ENCODE data around the gene AADAC.
A peak's percentile ranks its signal among the peaks of the same experiment; 100 is the strongest.
"Not testable (repeated sequence)": the region's sequence is repeated elsewhere in the genome, so short reads cannot be mapped to it uniquely, and the experiment has no call there.

Gene AADAC

DNA sequence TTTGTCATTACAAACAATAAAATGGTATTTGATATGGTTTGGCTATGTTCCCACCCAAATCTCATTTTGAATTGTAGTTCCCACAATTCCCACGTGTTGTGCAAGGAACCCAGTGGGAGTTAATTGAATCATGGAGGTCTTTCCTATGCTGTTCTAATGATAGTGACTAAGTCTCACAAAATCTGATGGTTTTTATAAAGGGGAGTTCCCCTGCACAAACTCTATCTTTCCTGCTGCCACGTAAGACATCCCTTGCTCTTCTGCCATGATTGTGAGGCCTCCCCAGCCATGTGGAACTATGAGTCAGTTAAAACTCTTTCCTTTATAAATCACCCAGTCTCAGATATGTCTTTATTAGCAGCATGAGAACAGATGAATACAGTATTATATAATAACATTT lies 15.4 kb upstream of the AADAC start:
- DNase-seq (ENCODE audit: low spot score), result no peak

GRCh38 chr3:151800431-151800830 lies 13.5 kb upstream of the AADAC start:
- DNase-seq (ENCODE audit: low spot score), result no peak

DNA sequence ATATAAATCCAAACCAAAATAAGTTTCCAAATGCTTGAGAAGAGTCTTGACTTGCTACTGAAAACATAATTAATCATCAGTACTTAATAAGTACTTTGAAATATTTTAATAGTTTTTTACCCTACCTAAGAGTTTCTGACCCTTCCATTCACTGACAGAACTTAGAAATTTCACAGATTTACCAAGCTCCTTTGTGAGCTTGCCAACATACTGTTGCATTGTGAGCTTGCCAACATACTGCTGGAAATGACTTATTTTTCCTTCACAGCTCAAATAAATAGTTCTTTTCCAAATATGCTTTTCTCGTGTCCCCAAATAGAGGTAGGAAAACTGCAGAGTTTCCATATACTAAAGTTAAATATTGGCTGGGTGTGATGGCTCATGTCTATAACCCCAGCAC lies 9.6 kb upstream of the AADAC start:
- no peak for DNase-seq (ENCODE audit: low spot score)

DNA sequence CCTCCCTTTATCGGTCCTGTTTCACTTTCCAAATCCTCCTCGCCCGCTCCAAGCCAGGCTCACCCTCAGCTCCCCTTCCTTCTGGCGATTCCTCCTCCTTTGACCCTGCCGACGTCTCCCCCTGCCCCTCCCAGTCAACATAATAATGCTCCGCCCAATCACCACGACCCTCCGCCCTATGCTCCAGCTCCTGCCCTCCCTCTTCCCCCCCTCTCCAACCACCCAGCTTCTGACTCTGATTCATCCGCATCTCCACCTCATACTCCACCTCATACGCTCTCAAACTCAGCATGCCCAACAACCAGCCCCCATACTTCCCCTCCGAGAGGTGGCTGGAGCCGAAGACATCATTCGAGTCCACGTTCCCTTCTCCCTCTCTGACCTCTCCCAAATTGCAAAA lies 7.1 kb upstream of the AADAC start:
- DNase-seq (ENCODE audit: low spot score), result no peak

- DNase-seq (ENCODE audit: low spot score), result not testable (repeated sequence)
Measured at GRCh38 chr3:151808926-151809325, 5.0 kb upstream of the AADAC start.

- no peak for DNase-seq (ENCODE audit: low spot score)
Measured at GRCh38 chr3:151811474-151811873, 2.4 kb upstream of the AADAC start.

DNA sequence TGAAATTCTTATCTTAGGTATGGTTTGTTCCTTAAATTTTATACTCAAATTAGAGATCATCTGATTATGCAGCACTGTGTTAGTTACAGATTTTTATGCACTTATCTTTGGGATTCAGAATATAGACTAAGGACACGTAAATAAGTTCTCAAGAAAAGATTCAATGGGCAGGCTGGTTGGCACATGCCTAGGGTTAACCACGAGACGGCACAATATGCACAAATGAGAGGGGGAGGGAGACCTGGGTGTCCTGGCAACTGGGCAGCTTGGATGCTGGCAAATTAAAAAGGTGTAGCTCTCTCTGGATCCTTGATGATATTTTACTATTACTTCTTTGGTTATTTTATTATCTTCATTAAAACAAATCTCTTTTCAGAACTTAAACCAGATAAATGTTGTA lies 672 bp downstream of the AADAC start:
- no peak for DNase-seq (ENCODE audit: low spot score)

DNA sequence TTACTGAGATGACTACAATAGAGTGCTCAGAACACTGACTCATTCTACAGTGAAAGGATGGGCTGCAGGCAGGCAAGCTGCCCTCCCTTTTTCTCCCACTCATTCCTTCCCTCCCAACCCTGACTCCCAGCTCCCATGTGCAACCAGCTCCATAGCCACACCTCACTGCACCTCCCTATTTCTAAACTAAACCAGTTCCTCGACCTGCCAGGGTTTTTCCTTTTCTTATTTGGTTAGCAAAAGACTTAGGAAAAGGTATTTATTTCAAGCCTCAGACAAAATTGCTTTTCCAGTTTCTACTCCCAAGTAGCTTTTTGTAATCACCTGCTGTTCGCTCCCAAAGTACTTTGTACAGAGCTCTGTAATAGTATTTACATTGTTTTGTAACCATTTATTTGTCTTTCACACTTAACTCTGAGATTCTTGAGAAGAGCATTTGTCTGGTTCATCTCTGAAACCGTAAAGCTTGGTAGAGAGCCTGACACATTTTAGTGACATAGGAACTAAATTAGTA lies 2.2 kb downstream of the AADAC start:
- DNase-seq (ENCODE audit: low spot score), result peak; percentile 28

- no peak for DNase-seq (ENCODE audit: low spot score)
Measured at GRCh38 chr3:151817473-151817872, 3.6 kb downstream of the AADAC start.

GRCh38 chr3:151818361-151818760 lies 4.4 kb downstream of the AADAC start:
- DNase-seq (ENCODE audit: low spot score), result no peak

GRCh38 chr3:151819910-151820309 lies 6.0 kb downstream of the AADAC start:
- no peak for DNase-seq (ENCODE audit: low spot score)

DNA sequence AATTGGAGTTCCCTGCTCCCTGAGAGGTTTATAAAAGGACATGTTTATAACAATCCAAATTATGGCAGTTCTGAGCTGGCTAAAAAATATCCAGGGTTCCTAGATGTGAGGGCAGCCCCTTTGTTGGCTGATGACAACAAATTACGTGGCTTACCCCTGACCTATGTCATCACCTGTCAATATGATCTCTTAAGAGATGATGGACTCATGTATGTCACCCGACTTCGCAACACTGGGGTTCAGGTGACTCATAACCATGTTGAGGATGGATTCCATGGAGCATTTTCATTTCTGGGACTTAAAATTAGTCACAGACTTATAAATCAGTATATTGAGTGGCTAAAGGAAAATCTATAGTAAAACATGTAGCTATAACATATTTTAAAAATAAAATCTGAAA lies 13.9 kb downstream of the AADAC start:
- DNase-seq (ENCODE audit: low spot score), result peak; percentile 32

- DNase-seq (ENCODE audit: low spot score), result no peak
Measured at GRCh38 chr3:151835751-151836525, 22.0 kb downstream of the AADAC start.

GRCh38 chr3:151837057-151837456 lies 23.1 kb downstream of the AADAC start:
- DNase-seq (ENCODE audit: low spot score), result peak; percentile 74

DNA sequence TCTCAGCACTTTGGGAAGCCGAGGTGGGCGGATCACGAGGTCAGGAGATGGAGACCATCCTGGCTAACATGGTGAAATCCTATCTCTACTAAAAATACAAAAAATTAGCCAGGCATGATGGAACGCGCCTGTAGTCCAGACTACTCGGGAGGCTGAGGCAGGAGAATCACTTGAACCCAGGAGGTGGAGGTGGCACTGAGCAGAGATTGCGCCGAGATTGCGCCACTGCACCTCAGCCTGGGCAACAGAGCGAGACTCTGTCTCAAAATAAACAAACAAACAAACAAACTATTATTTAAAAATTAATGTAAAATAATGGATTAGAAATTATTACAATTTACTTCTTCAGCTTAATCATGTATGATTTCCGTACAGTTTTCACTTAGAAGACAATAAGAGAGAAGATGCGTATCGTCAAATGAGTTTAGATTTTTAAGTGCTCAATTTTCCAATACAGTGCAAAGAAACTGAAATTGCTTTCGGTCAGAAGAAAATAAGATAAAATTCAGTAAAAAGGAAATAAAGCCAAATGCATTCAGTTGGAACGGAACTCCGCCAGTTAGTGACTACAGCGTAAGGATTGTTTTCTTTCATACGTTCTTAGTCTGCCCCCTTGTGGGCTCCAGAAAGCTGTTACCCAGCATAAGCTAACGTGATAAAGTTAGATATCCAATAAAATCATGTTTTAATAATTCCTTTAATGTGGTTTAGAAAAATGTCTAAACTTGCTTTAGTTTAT lies 24.8 kb downstream of the AADAC start:
- DNase-seq (ENCODE audit: low spot score), result peak; percentile 84

DNA sequence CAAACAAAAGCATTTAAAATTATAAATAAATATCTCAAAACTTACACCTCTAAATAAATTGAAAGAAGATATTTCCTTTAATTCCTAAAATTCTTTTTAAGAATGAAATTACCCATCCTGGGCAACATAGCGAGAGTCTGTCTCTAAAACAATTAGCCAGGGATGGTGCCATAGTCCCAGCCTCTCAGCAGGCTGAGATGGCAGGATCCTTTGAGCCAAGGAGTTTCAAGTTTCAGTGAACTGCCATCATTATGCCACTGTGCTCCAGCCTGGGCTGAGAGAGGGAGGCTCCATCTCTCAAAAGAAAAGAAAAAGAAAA lies 25.4 kb downstream of the AADAC start:
- no peak for DNase-seq (ENCODE audit: low spot score)

GRCh38 chr3:151841801-151842200 lies 27.9 kb downstream of the AADAC start:
- no peak for DNase-seq (ENCODE audit: low spot score)

GRCh38 chr3:151843275-151843674 lies 29.4 kb downstream of the AADAC start:
- DNase-seq (ENCODE audit: low spot score), result no peak

- DNase-seq (ENCODE audit: low spot score), result no peak
Measured at GRCh38 chr3:151845306-151845905, 31.5 kb downstream of the AADAC start.

GRCh38 chr3:151850065-151850464 lies 36.1 kb downstream of the AADAC start:
- DNase-seq (ENCODE audit: low spot score), result not testable (repeated sequence)

DNA sequence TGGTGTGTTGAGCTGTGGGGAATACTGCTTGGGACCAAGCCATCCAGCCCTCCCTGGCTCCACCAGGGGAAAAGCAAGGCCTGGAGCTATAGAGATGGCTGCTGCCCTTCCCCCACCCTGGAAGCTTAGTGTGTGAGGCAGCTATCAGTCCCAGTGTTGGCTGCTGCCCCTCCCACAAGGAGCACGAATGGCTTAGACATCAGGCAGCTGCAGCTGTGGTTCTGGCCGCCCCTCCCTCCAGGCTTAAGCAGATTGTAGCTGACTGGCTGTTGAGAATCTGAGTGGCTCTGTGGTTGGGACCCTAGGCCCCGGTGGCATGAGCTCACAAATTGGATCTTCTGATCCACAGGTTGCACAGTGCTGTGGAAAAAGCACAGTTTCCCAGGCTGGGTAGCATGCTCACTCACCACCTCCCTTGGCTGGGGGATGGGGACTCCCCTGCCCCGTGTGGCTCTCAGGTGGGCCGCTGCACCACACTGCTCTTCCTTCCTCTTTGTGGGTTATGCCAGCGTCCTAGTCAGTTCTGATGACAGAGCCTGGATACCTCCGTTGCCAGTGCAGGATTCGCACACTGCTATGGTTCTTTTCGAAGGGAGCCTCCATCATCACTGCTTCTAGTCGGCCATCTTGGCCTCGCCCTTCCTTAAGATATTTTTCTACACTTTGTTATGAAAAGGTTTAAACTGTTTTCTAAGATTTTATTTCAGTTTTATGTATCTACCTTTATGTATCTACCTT lies 38.3 kb downstream of the AADAC start:
- DNase-seq (ENCODE audit: low spot score), result no peak

GRCh38 chr3:151856118-151856517 lies 42.2 kb downstream of the AADAC start:
- DNase-seq (ENCODE audit: low spot score), result no peak
